HG02884 (cell line): ENCODE measurements around the gene GABPB2.

Experiments
- ATAC-seq: cut with Tn5 transposase; IDR thresholded peaks from one replicate; pipeline ENCODE4 v1.9.1; 2021; ENCODE audit warnings: mild to moderate bottlenecking, moderate library complexity; ENCODE audit not compliant: unreplicated experiment

The GABPB2 gene

DNA sequence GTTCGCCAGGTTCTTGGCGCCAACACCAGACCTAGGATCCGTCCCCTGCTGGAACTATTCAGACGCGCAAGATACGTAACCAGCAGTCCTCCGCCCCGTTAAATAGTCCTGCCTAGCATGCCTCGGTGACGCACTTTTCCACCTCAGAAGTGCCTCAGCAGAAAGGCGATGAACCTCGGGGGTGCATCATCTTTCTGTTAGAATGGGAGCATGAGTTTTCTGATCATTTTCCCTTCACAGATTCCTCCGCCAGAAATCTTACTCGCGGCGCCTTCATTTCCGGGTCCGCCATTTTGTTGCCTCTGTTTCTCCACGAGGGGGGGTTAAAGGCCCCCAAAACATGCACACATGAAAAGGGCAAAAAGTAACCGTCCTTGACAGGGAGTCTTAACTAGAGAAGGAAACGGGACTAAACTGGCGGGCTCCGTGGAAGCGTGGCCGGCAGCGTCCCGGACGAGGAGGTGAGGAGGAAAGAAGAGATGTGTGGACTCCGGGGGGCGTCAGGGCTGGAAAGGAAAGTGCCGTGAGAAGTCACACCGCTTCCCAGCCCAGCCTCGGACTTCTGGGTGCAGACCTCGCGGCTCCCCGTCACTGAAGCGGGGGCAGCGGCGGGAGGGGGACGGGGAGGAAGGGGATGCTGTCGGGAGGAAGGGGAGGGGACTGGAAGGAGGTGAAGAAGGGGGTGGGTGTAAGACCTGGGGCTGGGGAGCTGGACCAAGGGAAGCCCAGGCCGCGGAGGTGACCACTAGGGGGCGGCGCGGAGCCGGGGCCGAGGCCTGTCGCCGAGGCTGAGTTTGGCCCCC is at the start of gene GABPB2:
GABPB2 (plus strand) TSS at position 288 of the 803 bp plus-strand sequence. CDS start 17,429 bp downstream, outside the sequence.
- ATAC-seq = peak; percentile 65

DNA sequence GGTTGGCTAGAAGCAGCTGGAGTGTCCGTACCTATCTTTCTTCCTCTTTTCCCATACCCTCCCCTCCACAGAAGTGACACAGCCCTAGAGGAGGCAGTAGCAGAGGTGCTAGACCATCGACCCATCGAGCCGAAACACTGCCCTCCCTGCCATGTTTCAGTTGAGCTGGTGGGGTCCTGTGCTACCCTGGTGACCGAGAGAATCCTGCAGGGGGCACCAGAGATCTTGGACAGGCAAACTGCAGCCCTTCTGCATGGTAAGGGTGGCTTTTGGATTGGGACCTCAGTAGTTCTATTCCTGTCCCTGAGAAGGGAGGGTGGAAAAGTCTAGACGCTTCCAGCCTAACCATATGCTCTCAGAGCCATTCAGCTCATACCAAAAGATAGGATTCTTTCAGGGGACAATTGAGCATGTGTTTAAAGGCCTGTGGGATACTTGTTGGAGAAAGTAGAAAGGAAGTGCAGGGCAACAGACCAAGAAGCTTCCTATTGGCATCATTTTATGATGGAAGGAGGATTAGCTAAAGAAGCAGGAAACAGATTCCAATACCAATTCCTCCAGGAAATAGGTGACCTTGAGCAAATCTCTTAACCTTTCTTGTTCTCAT is 45.9 kb upstream of the GABPB2 start:
- no peak for ATAC-seq

DNA sequence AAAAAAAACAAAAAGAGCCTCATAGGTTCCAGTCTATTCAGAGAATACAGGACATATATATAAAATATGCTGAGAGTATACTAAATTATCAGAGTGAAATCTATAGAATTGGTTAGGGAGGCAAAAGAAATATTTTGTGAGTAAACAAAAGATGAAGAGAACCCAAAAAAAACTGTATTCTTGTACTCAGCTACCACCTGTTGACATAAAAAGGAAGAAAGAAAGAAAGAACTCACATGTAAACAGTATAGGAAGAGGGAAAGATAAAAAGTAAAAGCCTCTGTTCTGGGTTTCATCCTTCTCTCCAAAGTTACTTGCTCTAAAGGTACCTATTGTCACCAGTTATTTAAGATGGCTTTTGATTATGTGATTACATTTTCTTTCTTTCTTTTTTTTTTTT is 44.1 kb upstream of the GABPB2 start:
- no peak for ATAC-seq

DNA sequence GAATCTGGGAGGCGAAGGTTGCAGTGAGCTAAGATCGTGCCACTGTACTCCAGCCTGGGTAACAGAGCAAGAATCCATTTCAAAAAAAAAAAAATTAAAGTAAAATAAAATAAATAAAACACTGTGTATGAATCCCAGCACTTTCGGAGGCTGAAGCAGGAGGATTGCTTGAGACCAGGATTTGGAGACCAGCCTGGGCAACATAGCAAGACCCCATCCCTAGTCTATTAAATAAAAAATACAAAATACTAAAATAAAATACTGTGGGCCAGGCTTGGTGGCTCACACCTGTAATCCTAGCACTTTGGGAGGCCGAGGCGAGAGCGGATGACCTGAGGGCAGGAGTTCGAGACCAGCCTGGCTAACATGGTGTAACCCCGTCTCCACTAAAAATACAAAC is 38.4 kb upstream of the GABPB2 start:
- no peak for ATAC-seq

- ATAC-seq = no peak
Measured at GRCh38 chr1:151035167-151035566, 35.4 kb upstream of the GABPB2 start.

DNA sequence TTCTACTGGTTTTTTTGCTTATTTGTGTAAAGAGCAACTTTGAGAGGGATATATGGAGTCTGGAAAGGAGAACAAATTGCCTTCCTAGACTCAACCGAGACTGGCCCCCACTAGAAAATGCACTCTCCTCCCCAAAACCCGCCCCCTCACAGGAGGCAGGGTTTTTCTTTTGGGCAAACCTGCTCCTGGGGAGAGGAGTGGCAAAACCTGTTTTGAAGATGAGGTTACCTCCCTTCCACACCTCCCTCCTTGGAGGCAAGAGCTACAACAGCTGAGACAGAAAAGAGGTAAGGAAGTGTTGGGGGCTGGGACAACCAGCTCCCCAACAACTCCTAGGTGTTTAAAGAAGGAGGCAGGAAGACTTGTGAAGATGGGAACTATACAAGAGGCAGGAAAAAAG is 34.2 kb upstream of the GABPB2 start, which contains the start of gene BNIPL:
BNIPL (plus strand) TSS at position 231 of the 400 bp plus-strand sequence; CDS start at position 371, 140 bp downstream.
- ATAC-seq = no peak

DNA sequence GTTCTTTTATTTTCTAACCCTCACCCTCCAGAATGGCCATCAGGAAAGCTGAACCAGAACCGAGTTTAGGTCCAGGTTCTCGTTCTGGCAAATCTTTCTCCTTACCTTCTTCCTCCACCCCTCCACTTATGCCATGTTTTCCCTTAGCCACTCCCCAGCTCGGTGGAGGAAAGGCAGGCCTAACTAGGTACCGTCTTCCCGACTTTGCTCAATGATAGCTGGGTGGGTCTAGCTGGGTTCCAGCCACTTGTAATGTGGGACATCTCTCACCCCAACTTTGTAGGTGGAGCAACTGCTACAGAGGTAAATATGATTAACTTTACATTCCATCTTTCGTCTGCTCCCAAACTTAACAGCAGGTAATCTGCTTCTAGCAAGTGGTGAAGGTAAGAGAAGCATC is 33.5 kb upstream of the GABPB2 start:
- no peak for ATAC-seq

DNA sequence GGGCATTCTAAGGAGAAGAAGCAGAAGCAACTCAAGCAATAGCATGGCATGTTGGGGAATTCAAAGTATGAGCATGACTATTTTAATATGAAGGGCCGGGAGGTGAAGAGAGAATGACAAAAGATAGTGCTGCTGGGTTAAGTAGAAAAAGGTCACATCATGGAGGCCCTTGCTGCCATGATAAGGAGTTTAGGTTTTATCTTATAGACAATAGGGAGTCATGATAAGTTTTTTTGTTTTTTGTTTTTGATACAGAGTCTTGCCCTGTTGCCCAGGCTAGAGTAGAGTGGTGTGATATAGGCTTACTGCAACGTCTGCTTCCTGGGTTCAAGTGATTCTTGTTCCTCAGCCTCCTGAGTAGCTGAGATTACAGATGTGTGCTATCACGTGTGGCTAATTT is 31.0 kb upstream of the GABPB2 start:
- no peak for ATAC-seq

DNA sequence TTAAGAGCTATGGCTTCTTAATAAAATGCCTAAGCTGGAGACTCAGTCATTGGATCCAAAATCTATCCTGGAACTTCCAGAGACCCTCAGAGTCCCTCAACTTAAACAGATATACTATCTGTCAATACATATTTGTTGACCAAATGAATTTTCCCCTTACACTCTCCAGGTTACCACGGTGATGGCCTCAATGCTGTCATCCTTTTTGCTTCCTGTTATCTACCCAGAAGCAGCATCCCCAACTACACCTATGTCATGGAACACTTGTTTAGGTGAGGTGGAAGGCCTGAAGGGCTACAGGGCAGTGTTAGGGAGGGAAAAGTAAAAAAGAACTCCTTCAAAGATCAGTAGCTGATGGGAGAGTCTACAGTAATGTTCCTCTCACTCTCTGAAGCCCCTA is 27.4 kb upstream of the GABPB2 start:
- no peak for ATAC-seq

DNA sequence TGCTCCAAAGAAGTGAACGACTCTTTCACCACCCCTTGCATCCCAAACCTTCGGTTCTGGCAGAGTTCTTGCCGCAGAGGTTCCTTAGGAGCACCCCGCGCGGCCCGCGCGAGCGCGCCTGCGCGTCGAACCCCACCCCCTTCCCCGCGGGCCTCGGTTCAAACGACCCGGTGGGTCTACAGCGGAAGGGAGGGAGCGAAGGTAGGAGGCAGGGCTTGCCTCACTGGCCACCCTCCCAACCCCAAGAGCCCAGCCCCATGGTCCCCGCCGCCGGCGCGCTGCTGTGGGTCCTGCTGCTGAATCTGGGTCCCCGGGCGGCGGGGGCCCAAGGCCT is 23.0 kb upstream of the GABPB2 start, which contains the start of gene C1orf56:
C1orf56 (plus strand) TSS at position 161 of the 334 bp plus-strand sequence; CDS start at position 258, 97 bp downstream.
- ATAC-seq = peak; percentile 59

- ATAC-seq = peak; percentile 52
Measured at GRCh38 chr1:151047925-151048644, 22.5 kb upstream of the GABPB2 start.

DNA sequence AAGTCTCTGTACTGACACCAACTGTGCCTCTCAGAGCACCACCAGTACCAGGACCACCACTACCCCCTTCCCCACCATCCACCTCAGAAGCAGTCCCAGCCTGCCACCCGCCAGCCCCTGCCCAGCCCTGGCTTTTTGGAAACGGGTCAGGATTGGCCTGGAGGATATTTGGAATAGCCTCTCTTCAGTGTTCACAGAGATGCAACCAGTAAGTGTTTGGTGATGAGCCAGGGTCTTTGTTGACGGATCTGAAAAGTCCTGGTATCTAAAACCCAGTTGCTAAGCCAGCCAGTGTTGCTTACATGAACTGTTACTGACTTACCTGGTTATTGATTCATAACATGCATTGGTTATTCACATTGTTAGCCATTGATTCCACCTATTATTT is 21.9 kb upstream of the GABPB2 start:
- no peak for ATAC-seq

DNA sequence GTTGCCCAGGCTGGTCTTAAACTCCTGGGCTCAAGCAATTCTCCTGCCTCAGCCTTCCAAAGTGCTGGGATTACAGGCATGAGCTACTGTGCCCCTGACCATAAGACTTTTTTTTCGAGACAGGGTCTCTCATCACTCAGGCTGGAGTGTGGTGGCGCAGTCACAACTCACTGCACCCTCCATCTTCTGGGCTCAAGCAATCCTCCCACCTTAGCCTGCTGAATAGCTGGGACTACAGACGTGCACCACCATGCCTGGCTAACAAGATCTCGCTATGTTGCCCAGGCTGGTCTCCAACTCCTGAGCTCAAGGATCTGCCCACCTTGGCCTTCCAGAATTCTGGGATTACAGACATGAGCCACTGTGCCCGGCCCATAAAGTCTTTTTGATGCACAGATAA is 21.1 kb upstream of the GABPB2 start:
- no peak for ATAC-seq

GRCh38 chr1:151050051-151050688 is 20.4 kb upstream of the GABPB2 start:
- no peak for ATAC-seq

DNA sequence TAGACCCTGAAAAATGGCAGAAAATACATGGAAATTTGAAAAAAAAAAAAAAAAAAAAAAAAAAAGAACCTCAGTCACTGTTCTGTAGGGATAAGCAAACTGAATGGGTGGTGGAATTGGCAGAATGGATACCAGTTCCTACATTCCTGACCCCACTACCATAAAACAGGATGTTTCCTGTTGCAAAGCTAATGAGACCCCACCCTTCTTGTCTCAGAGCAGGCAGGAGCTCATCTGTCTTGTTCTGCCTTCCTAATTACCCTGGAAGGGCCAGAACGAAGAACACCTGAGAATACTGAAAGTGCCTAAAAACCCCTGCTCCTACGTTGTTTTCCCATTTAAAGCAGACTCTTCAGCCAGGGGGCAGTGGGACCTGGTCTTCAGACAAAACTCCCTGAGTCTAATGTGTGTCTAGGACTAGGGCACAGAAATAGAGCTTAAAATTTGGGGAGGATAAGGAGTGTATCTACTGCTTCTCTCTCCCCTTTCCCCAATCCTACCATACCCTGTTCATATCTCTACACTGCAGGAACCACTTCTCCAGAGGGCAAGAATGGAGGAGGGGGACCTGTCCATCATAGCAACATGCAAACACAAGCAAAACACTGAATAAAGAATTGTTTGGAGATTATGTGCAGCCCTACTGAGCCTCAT is 19.1 kb upstream of the GABPB2 start:
- ATAC-seq = no peak

- no peak for ATAC-seq
Measured at GRCh38 chr1:151054971-151055547, 15.5 kb upstream of the GABPB2 start.

DNA sequence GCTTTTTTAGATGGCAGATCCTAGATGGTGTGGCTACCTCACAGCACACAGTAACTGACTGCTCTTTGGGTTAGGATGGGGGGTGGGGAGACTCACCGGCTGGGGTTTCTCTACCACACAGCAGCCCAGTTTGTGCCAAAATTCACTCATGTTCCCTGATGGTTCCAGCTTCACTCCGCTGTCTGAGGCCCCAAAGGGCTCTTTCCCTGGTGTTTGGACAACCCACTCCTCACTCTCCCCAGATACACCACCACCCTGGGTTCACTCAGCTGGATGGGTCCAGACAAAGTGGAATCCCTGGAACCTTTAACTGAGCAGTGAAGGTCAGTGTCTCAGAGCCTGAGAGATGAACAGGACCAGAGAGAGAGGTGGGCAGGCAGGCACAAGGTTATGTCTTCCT is 15.0 kb upstream of the GABPB2 start:
- no peak for ATAC-seq

DNA sequence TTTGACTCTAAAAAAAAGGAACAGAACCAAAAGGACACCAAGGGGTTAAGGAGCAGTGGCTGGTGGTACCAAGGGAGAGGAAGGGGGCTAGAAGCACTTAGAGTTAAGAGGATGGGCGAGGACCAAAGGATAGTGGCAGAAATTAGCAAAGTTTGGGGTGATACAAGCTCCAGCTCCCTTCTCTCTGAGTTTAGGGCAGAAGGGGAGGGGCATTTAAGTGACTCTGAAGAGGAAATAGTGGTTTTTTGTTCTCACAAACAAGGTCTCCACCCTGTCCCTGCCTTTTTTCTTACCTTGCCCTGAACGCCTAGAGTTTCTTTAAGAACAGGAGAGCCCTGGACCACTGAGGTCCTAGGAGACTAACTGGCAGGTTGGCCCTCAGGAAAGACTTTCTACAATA is 14.4 kb upstream of the GABPB2 start:
- no peak for ATAC-seq

- no peak for ATAC-seq
Measured at GRCh38 chr1:151058692-151059091, 11.9 kb upstream of the GABPB2 start.
